H1 (cell line): ENCODE data around the gene ZMPSTE24. TPM values are rescaled to one million over a fixed set of nuclear protein-coding genes. Genes with fewer than 3 reads are reported as not detected.
"Not testable (repeated sequence)": the region's sequence is repeated elsewhere in the genome, so short reads cannot be mapped to it uniquely, and the experiment has no call there.

Experiments
- CTCF ChIA-PET: fragments of 300-600 bp; sonication (Branson Sonifier 250); formaldehyde crosslinking; loops from one replicate; lab custom pipeline; 2021; ENCODE audit not compliant: partially characterized antibody; lab: Charles Lee
- POLR2A ChIA-PET: fragments of 300-600 bp; sonication (Branson Sonifier 250); formaldehyde crosslinking; loops from one replicate; lab custom pipeline; 2021; ENCODE audit warnings: inconsistent platforms; ENCODE audit not compliant: partially characterized antibody; lab: Charles Lee
- DNase-seq, 2 experiments: peaks; one replicate each; pipeline versions ENCODE4 v3.0.0 to v3.0.0-alpha.2; 2010 to 2022; ENCODE audit warnings: low spot score in 2 of 2, low read depth in 1 of 2, mixed read lengths in 1 of 2
- FAIRE-seq: peaks from 2 replicates; lab custom pipeline; 2011; peaks lifted over from hg19 to GRCh38; lab: Jason Lieb, UNC
- H2AFZ ChIP-seq: 2 replicates; pipeline ENCODE4 v1.8.1; 2012; ENCODE audit warnings: low read length, inconsistent platforms
- H2AK5ac ChIP-seq: 2 replicates; pipeline ENCODE4 v1.6.1; 2013; ENCODE audit warnings: low read depth, low read length
- H2BK120ac ChIP-seq: replicated peaks from 2 replicates; pipeline ENCODE3; 2013; ENCODE audit warnings: low read depth, low read length, inconsistent platforms
- H2BK12ac ChIP-seq: 2 replicates; pipeline ENCODE4 v1.6.1; 2013; ENCODE audit warnings: low read depth, low read length
- H2BK15ac ChIP-seq: 2 replicates; pipeline ENCODE4 v1.6.1; 2013; ENCODE audit warnings: low read length
- H2BK20ac ChIP-seq: 2 replicates; pipeline ENCODE4 v1.6.1; 2013; ENCODE audit warnings: low read length
- H2BK5ac ChIP-seq: 2 replicates; pipeline ENCODE4 v1.6.1; 2013; ENCODE audit warnings: low read depth, low read length
- H3K14ac ChIP-seq: 2 replicates; pipeline ENCODE4 v1.6.1; 2013; ENCODE audit warnings: inconsistent platforms; ENCODE audit not compliant: insufficient read length
- H3K18ac ChIP-seq: 2 replicates; pipeline ENCODE4 v1.6.1; 2013; ENCODE audit warnings: low read length; ENCODE audit errors: extremely low read depth
- H3K23ac ChIP-seq: 2 replicates; pipeline ENCODE4 v1.6.1; 2013; ENCODE audit warnings: inconsistent platforms; ENCODE audit not compliant: insufficient read length
- H3K23me2 ChIP-seq: 2 replicates; pipeline ENCODE4 v1.6.1; 2013; ENCODE audit warnings: low read depth, low read length
- H3K27ac ChIP-seq: 2 replicates; pipeline ENCODE4 v1.6.1; 2011; ENCODE audit warnings: low read depth, low read length, inconsistent platforms
- H3K27me3 ChIP-seq, 4 experiments: replicated peaks in 1 of 4; 1 replicate in 1 of 4; 2 replicates in 3 of 4; pipeline versions ENCODE4 v1.6.1 to v1.8.1; 2011 to 2013; ENCODE audit warnings: low read length in 3 of 4, mild to moderate bottlenecking in 3 of 4, inconsistent platforms in 2 of 4, mixed read lengths in 2 of 4, moderate library complexity in 1 of 4; ENCODE audit not compliant: control insufficient read depth in 3 of 4, insufficient read depth in 3 of 4; ENCODE audit errors: extremely low read depth in 1 of 4
- H3K36me3 ChIP-seq, 4 experiments: 2 replicates each; pipeline versions ENCODE4 v1.6.1 to v1.8.1; 2011 to 2013; ENCODE audit warnings: mild to moderate bottlenecking in 4 of 4, low read length in 3 of 4, moderate library complexity in 2 of 4, control low read depth in 1 of 4, inconsistent platforms in 1 of 4; ENCODE audit not compliant: insufficient read depth in 4 of 4, control insufficient read depth in 2 of 4
- H3K4ac ChIP-seq: replicated peaks from 2 replicates; pipeline ENCODE3; 2013; ENCODE audit warnings: low read length, low read depth, mixed read lengths, inconsistent platforms; ENCODE audit not compliant: insufficient read length
- H3K4me1 ChIP-seq, 4 experiments: replicated peaks in 1 of 4; 1 replicate in 1 of 4; 2 replicates in 3 of 4; pipeline versions ENCODE4 v1.6.1 to v1.8.1; 2011 to 2013; ENCODE audit warnings: low read length in 3 of 4, inconsistent platforms in 2 of 4, mixed read lengths in 1 of 4; ENCODE audit not compliant: insufficient read depth in 4 of 4, control insufficient read depth in 3 of 4
- H3K4me2 ChIP-seq, 2 experiments: 2 replicates each; pipeline versions ENCODE4 v1.6.1 to v1.8.1; 2011 to 2013; ENCODE audit warnings: low read depth in 2 of 2, low read length in 2 of 2, control low read depth in 1 of 2, inconsistent platforms in 1 of 2, mild to moderate bottlenecking in 1 of 2; ENCODE audit not compliant: insufficient read depth in 1 of 2
- H3K4me3 ChIP-seq, 4 experiments: fragments of 200-600, 300-600 bp in 1 of 4; sonication (generic), shearing (Covaris generic), sonication (Bioruptor Twin) in 1 of 4; 2 replicates each; pipeline versions ENCODE4 v1.5.1 to v1.8.1; 2011 to 2016; ENCODE audit warnings: low read length in 4 of 4, low read depth in 3 of 4, control low read depth in 2 of 4, inconsistent platforms in 2 of 4, mild to moderate bottlenecking in 2 of 4, mixed read lengths in 1 of 4, moderate library complexity in 1 of 4; ENCODE audit not compliant: insufficient read depth in 2 of 4; ENCODE audit errors: extremely low read depth in 1 of 4
- H3K56ac ChIP-seq: replicated peaks from 2 replicates; pipeline ENCODE3; 2013; ENCODE audit warnings: low read depth, mild to moderate bottlenecking, mixed read lengths, low read length, inconsistent platforms; ENCODE audit not compliant: insufficient read length
- H3K79me1 ChIP-seq: 2 replicates; pipeline ENCODE4 v1.6.1; 2013; ENCODE audit warnings: low read depth, low read length, control low read depth
- H3K79me2 ChIP-seq, 2 experiments: 2 replicates each; pipeline versions ENCODE4 v1.6.1 to v1.8.1; 2012 to 2013; ENCODE audit warnings: low read length in 2 of 2, mild to moderate bottlenecking in 2 of 2, inconsistent platforms in 1 of 2; ENCODE audit not compliant: insufficient read depth in 2 of 2, control insufficient read depth in 1 of 2
- H3K9ac ChIP-seq, 4 experiments: replicated peaks in 1 of 4; 1 replicate in 1 of 4; 2 replicates in 3 of 4; pipeline versions ENCODE4 v1.6.1 to v1.8.1; 2011 to 2013; ENCODE audit warnings: low read depth in 3 of 4, low read length in 3 of 4, control low read depth in 2 of 4, mild to moderate bottlenecking in 2 of 4, moderate library complexity in 2 of 4, inconsistent platforms in 1 of 4; ENCODE audit errors: extremely low read depth in 1 of 4
- H3K9me3 ChIP-seq, 2 experiments: 2 replicates each; pipeline versions ENCODE4 v1.6.1 to v1.8.1; 2012 to 2013; ENCODE audit warnings: mild to moderate bottlenecking in 2 of 2, moderate library complexity in 2 of 2, control low read depth in 1 of 2, inconsistent platforms in 1 of 2, low read depth in 1 of 2, low read length in 1 of 2, mixed read lengths in 1 of 2; ENCODE audit not compliant: insufficient read depth in 2 of 2
- H4K20me1 ChIP-seq, 2 experiments: replicated peaks in 1 of 2; 2 replicates each; pipeline versions ENCODE3 to v1.8.1; 2011 to 2013; ENCODE audit warnings: inconsistent platforms in 2 of 2, low read length in 2 of 2, mild to moderate bottlenecking in 1 of 2; ENCODE audit not compliant: insufficient read depth in 2 of 2, control insufficient read depth in 1 of 2
- H4K5ac ChIP-seq: 2 replicates; pipeline ENCODE4 v1.6.1; 2013; ENCODE audit warnings: low read length, low read depth, mixed read lengths, inconsistent platforms; ENCODE audit not compliant: insufficient read length
- H4K8ac ChIP-seq: 2 replicates; pipeline ENCODE4 v1.8.0; 2013; ENCODE audit warnings: mild to moderate bottlenecking, moderate library complexity, low read length, inconsistent platforms; ENCODE audit not compliant: insufficient read depth; ENCODE audit errors: extremely low read depth
- H4K91ac ChIP-seq: replicated peaks from 2 replicates; pipeline ENCODE3; 2013; ENCODE audit warnings: low read length, mixed read lengths, inconsistent platforms; ENCODE audit not compliant: insufficient read length
- PHF8 ChIP-seq: fragments of 200-600 bp; sonication (generic); conservative IDR thresholded peaks from 2 replicates; pipeline ENCODE4 v1.7.1; 2012; ENCODE audit warnings: low read depth, mild to moderate bottlenecking, inconsistent platforms, low read length, moderate library complexity
- WGBS, 2 experiments: shearing (Covaris generic) in 1 of 2; methylation state at CpG; one replicate each; pipeline versions ENCODE4 v1.1.6 to v1.1.7; 2013 to 2015; ENCODE audit warnings: low lambda C conversion rate in 2 of 2, mixed read lengths in 2 of 2, inconsistent platforms in 1 of 2, low coverage in 1 of 2, missing lambda C conversion rate in 1 of 2; ENCODE audit not compliant: insufficient replicate concordance in 2 of 2, insufficient coverage in 1 of 2, insufficient read length in 1 of 2; ENCODE audit errors: extremely low coverage in 1 of 2, missing lambda C conversion rate in 1 of 2; 5-methylcytosine and 5-hydroxymethylcytosine counted together
- polyA plus RNA-seq, 7 experiments: library from polyadenylated mRNA; depleted of rRNA in 3 of 7; stranded (reverse) in 5 of 7; unstranded in 2 of 7; fragments of >200 nt in 5 of 7; fragments of 200-250 nt in 2 of 7; gene quantifications; 1 replicate in 5 of 7; 2 replicates in 1 of 7; 4 replicates in 1 of 7; pipeline versions ENCODE4 v1.2.1 to v1.2.3, GENCODE V29; 2011 to 2013; ENCODE audit warnings: missing spikeins in 2 of 7, mixed read lengths in 2 of 7
- total RNA-seq: library from RNA; stranded (reverse); fragmentation: NEBNext Ultra II Directional; extraction: Animal tissue kit (Norgen Biotek cat#: 25700); gene quantifications from 2 replicates; pipeline ENCODE4 v1.2.1, GENCODE V29; 2021

ZMPSTE24 gene
- total and polyA plus RNA-seq, 2 of the 8 experiments (the other 6 are each of a cell fraction or from before 2014, with no cell fraction given) = 12.7 to 42.9 TPM

DNA sequence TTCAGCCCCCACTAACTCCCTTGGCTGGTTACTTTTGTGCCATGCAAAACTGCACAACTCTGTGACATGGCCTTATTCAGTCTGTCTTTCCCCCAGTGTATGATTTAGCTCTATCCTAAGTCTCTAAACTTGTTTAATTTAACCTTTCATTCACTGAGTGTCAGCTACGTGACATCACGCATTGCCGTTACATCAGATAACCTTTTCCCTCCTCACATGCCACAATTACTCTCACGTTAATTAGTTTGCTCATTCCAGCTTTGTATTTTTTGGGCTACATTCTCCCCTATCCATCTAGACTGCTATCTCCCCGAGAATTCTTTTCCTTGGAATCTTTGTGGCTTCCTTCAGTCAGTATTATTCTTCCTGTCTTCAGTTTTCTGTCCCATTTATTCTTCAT, 39.7 kb upstream of the ZMPSTE24 start (continued):
- TF ChIP-seq PHF8 = no peak

DNA sequence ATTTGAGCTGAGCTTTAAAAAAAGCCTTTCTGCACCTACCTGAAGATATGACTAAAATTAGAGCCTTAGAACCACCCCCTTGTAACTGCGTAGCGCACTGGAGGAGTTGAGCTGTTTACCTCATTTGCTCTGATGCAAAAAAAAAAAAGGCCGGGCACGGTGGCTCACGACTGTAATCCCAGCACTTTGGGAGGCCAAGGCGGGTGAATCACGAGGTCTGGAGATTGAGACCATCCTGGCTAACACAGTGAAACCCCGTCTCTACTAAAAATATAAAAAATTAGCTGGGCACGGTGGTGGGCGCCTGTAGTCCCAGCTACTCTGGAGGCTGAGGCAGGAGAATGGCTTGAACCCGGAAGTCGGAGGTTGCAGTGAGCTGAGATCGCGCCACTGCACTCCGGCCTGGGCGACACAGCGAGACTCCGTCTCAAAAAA, 36.5 kb upstream of the ZMPSTE24 start:
- H3K36me3 ChIP-seq, H3K27ac ChIP-seq, H3K14ac ChIP-seq, H3K4me2 ChIP-seq, H3K56ac ChIP-seq, FAIRE-seq, H2AFZ ChIP-seq, H3K9me3 ChIP-seq, H3K9ac ChIP-seq, H3K23me2 ChIP-seq, H4K20me1 ChIP-seq, H3K18ac ChIP-seq, POLR2A ChIA-PET, DNase-seq, H2BK5ac ChIP-seq, H2BK12ac ChIP-seq, H3K4ac ChIP-seq, H3K23ac ChIP-seq, H4K8ac ChIP-seq, H3K4me1 ChIP-seq, H4K5ac ChIP-seq, H4K91ac ChIP-seq, H3K79me2 ChIP-seq, H2BK20ac ChIP-seq, H2BK120ac ChIP-seq, H3K27me3 ChIP-seq, CTCF ChIA-PET, H2BK15ac ChIP-seq, H3K4me3 ChIP-seq, H2AK5ac ChIP-seq, H3K79me1 ChIP-seq: not testable (repeated sequence)
- 97% methylated on average over 10 of the region's 18 CpGs; no CpG with 5 or more reads in 1 of the 2 experiments for WGBS, 2 experiments
